NCI-H446 (cell line): ENCODE measurements around the gene TLK1.

Experiments used
- DNase-seq, 2 experiments: peaks; one replicate each; lab custom pipeline; 2025; lab: John Stamatoyannopoulos, UW

Gene TLK1

DNA sequence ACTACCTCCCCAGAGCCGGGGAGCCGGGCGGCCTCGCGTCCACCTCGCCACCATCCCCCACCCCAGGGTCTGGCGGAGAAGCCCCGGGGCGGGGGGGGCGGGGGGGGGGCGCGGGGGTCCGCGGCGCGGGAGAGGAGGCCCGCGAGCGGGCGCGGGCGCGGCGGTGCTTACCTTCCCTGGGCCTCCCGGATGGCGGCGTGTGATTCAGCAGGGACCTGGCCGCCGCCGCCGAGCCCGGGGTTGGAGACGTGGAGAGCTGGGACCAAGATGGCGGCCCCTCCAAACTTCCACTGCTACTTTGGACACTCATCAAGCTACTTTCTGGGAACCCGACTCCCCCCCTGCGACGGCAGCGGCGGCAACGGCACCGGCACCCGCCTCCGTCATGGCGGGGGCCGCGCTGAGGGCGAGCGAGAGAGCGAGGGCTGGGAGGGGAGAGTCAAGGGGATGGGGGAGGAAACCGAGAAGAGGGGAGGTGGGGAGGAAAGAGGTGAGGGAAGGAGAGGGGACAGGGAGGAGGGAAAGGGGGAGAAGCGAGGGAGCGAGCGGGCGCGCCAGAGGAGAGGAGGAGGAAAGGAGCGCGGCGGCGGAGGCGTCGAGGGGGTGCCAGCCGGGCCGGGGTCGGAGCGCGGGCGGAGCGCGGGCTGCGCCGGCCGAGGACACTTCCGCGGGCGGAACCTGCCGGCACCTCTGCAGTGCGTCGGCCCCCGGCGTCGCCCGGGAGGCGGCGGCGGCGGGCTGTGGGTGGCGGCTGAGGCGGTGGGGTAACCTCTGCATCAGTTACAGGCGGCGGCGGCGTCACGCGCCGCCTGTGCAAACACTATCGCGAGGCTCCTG, at the start of gene TLK1:
TLK1 (minus strand) TSS at position 775 of the 837 bp plus-strand sequence; CDS start at position 310, 465 bp downstream.
- DNase-seq, result peak; percentile 49 to 76

DNA sequence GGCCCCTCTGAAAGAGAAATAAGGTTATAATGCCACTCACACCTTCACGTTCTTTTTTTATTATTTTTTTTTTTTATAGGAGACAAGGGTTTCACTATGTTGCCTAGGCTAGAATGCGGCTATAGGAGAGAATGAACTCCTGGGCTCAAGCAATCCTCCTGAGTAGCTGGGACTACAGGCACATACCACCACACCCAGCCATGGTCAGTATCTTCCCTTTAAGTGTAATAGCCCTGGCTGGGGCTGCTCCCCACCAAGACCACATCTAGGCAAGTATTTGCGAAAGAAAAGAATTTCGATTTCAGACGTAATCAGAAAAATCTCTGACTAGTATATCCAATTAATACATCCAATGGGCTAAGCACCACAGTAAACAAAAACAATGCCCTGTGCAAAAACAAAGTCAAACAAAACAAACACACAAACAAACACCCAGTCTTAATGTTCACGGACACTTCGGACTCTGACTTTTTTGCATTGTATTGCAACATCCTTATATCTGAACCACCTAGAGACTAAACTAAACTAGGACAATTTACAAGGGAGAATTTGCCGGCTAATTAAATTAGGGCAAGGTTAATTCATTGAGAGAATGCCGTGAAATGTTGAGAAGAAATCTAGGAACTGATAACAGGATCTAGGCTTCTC, 49.6 kb upstream of the TLK1 start:
- no peak for DNase-seq

DNA sequence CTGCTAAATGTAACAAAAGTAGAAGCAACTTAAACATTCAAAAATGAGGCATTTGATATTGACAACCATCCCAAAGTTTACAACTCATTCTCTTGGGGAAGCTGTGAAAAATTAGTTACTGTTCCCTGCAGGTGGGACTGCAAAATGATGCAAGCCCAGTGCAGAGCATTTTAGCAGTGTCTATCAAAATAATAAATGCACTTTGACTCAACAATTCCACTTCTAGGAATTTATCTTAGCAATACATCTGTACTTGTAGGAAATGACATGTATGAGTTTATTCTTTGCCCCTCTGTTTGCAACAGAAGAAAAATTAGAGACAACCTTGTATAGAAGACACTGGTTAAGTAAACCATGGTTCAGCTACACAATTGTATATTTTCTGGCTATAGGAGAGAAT, 48.0 kb upstream of the TLK1 start:
- no peak for DNase-seq

DNA sequence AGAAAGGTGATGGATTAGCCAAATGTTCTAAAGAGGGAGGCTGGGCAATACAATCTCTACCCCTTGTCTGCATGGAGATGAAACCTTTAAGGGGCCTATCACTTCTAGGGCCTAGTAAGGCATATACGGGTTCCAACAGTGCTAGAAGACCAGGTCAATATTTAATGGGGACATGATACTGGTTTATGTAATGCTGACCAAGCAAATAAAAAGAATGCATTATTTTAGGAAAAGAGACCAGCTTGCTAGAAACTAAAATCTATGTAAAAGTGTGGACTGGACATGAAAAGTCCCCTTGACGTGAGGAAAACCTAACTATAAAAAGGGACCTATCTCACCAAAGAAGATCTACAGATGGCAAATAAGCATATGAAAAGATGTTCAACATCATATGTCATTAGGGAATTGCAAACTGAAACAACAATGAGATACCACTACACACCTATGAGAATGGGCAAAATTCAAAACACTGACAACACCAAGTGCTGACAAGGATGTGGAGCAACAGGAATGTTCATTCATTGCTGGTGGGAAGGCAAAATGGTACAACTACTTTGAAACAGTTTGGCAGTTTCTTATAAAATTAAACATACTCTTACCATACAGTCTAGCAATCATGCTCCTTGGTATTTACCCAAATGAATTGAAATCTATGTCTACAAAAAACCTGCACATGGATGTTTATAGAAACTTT, 45.9 kb upstream of the TLK1 start:
- DNase-seq, result no peak

DNA sequence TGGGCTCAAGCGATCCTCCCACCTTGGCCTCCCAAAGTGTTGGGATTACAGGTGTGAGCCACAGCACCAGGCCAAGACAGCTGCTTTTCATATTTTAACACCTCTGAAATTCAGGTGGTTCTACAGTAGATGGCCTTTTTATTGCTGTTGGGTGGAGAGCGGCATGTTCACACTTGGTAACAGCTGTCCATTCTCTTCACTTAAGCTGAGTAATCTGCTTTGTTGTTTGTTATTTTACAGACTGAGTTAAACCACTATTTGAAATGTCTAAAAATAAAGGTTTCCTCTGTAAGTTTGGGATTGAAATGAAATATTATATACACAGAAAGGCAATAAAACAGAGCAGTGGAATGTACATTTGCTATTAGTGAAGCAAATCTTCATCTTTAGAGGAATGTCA, 44.9 kb upstream of the TLK1 start:
- no peak for DNase-seq

DNA sequence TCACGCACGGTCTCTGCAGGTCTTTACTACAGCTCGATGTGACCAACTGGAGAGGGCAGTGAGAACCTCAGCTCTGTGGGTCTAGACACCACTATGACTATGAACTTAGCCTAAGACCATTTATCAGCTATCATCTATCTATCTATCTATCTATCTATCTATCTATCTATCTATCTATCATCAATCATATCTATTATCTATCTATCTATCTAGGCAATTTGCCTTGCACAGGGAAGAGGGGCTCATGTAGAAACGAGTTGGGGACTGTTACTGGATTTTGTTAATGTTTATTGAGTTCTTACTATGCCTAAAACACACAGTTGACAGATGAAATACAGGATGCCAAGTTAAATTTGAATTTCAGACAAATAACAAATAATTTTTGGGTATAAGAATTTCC, 41.1 kb upstream of the TLK1 start:
- DNase-seq, result no peak

DNA sequence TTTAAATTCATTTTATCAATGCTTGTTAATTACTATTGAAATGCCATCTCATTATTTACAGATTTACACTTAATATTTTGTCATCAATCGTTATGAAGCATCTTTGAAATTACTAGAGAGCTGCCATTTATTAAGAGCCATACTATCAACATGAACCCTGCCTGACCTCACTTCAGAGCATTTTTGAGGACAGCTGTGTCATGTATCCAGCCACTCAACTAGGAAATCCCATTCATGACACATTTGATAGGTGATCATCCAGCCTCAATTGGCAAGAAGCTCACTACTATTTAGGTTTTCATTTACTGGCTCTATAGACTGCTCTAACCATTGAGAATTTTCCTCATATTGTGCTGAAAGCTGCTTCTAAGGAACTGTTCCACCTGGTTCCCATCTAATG, 40.6 kb upstream of the TLK1 start:
- DNase-seq, result no peak

DNA sequence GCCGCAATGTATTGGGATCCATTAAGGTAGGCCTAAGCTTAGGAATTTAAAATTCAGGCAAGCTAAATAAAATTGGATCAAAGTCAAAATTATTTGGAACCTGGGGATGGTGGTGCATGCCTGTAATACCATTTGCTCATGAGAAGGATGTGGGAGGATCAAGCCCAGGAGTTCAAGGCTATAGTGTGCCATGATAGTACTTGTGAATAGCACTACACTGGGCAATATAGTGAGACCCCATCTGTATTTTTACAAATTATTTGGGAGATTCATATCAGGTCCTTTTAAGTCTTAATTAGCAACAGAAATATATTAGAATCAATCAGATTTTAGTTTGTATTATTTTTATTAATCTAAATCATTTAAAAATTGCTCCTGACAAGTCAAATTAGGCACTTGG, 39.8 kb upstream of the TLK1 start:
- no peak for DNase-seq

DNA sequence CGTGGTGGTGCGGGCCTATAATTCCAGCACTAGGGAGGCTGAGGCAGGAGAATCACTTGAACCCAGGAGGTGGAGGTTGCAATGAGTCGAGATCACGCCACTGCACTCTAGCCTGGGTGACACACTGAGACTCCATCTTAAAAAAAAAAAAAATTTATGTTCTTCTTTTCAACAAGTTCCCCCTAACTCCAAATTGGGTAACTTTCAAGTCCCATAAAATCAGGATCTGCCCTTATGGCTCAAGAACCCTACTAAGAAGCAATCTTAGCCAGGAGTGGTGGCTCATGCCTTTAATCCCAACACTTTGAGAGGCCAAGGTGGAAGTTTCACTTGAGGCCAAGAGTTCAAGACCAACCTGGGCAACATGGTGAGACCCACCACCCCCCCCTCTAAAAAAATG, 30.3 kb upstream of the TLK1 start:
- DNase-seq, result no peak

DNA sequence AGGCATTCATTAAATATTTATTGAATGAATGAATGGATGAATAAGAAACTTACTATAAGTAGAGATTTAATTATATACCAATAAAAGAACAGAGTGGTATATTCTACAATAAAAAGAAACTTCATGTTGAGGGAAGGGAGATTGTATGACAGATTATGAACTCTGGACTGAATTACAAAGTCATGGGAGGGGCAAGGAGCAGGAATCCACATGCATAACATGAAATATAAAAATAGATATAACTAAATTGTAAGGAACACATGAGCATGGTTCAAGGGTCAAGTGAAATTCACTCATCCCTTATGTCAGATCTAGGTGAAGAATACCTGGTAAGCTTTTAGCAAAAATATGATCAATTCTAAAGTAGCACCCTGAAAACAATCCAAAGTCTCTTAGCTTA, 27.1 kb upstream of the TLK1 start:
- no peak for DNase-seq

DNA sequence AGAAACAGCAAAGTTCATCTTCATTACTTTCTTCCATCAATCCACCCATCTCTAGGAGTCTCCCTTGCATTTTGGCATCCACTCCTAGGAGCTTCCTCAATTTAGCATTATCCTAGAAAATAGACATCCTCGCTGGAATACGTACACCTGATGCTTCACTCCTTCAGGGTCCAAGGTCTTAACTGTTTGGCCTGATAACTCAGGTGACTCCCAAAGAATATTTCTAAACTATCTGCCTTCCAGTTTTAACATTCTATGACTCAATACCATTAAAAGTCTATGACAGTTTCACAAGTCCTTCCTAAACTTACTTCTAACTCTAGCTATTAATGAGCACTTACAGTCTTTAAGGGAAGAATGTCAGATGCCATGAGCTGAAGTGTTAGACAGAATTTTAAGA, 26.5 kb upstream of the TLK1 start:
- no peak for DNase-seq

DNA sequence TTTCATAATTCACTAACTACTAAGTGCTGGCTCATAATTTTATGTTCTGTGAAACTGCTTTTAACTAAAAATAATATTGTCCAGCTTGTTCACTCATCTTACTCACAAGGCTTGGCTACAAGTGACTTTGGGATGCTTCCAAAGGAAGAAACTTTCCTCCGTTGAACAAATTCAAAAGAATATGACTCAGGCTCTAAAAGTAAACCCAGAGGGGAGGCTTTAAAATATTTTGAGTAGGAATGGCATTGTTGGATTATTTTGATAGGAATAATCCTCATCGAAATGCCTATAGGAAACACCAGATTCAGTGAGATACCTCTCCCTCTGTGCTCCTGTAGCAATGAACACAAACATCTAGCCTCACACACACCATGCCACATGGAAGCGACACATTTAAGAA, 25.2 kb upstream of the TLK1 start:
- DNase-seq, result peak in 1 of 2 experiments; percentile 50

DNA sequence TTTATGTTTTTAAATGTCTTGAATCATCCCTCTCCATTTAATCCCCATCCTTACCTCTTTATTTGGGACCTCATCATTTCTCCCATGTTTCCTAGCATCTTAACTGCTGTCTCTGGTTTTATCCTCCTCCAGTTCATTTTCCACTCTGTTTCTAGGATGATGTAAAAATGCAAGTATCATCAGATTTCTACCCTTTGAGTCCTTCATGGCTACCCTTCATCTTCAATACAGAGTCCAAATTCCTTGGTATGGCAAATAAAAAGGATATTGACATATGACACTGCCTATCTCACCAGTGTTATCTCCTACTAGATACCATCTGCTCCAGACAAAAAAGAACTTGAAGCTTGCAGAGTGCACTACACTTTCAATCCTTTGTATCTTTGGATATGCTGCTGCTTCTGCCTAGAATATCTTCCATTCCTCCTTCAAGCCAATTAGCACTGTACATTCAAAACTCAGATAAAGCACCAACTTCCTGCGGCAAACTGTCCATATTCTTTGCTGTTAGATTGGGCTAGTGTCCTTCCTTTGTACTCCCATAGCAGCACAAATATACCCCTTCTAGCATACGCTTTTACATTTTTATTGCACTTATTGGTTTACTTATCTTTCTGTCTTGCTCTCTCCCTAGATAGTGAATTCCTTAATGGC, 24.6 kb upstream of the TLK1 start:
- DNase-seq, result no peak

DNA sequence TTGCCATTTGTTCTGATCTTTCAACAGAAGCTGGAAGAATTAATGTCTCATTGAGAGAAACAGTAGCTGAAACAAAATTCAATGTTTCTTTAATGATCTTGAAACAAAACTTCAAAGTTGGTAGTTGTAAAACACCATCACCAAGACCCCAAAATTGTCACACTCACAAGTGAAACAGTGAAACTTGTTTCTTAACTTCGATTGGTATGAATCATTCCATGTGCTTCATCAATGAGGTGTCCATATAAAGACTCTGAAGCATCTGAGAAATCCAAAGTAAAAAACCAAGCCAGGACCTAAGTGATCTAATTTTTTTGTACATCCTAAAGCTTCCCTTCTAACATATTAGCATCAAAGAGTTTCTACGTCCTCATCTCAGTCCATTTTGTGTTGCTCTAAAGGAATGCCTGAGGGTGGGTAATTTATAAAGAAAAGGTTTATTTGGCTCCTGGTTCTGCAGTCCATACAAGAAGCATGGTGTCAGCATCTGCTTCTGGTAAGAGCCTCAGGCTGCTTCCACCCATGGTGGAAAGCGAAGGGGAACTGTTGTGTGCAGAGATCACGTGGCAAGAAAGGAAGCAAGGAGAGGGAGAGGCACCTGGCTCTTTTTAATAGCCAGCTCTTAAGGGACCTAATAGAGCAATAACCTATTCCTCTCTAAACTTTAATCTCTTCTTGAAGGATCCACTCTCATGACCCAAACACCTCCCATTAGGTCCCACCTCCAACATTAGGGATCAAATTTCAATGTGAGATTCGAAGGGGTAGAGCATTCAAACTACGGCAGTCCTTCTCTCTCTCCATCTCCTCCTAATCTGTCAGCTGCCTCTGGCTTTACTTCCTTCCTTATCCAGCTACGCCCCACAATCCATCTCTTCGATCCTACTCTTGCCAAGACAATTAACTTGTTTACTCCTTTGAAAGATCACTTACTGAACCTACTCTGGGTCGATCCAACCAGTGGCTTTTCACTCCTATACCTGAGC, 20.7 kb upstream of the TLK1 start:
- DNase-seq, result no peak

DNA sequence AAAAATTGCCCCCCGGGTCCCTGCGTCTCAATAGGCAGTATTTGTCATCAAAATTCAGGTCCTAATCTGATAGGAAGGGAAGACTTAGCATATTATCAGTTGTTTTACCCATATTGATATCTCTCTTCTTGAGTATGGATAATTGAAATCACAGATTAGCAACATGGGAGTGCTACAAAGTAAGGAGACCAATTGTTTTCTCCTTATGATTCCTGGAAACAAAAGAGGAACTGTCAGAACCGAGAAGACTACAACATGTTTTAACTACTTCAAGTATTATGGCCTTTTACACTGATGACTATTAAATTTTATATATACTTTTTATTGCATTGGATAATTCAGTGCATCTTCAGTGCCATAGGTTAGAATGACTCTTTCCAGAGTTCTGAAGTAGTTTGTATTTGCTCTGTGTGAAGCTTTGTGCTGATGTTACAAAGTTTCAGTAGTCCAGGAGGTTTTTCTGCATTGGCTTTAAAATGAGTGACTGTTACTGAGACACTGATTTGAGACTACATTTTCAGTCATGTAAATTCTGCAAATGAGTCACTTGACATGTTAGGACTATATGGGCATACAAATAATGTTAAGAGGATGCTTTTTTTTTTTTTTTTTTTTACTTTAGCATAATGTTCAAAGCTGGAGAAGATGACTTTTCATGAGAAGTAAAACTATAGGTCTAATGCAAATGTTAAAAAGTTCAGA, 19.7 kb upstream of the TLK1 start:
- no peak for DNase-seq

DNA sequence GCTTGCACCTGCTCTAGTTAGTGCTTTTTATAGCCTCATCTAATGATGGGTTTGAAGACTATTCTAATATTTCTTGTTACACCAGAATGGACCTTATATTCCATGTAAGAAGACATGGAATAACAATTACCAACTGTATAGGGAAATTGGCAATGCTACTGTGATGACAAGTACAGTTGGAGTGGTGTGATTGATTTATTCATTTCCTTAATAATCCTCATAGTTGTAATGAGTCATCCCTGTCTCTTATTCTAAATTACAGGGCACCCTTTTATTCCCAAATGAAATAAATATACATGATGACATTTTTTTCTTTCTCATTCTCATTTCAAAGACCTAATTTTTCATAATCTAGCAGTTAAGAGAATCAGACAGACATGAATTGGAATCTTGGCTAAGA, 18.3 kb upstream of the TLK1 start:
- DNase-seq, result no peak

DNA sequence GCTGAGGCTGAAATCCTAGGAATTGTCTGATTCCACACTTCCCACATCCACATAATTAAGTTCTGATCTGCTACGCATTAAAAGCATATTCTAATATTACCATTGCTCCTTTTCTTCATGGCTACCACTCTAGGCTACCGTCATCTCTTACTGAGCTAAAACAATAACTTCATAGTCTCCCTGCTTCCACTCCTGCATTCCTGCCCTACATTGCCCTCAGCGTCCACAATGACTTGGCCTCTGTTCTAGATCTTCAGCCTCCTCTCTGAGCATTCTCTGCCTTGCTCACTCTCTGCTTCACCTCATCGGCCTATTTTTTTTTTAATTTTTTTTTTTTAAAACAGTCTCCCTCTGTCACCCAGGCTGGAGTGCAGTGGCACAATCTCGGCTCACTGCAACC, 15.8 kb upstream of the TLK1 start:
- DNase-seq, result no peak

DNA sequence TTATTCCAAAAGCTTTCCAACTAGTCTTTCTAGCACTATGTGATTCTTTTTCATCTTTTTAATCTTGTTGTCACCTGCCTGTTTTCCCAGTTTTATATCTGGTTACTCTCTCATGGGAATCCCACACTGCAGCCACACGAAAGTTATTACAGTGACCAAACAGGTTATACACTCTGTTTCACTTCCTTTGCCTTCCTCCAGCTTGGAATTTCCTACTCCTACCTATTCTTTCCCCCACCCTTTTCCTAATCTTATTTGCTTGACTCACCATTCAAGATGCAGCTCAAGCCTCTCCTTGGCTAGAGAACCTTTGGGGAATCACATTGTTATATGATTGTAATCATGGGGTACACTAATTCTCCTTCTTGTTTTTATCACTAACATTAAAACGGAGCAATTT, 13.4 kb upstream of the TLK1 start:
- DNase-seq, result no peak

DNA sequence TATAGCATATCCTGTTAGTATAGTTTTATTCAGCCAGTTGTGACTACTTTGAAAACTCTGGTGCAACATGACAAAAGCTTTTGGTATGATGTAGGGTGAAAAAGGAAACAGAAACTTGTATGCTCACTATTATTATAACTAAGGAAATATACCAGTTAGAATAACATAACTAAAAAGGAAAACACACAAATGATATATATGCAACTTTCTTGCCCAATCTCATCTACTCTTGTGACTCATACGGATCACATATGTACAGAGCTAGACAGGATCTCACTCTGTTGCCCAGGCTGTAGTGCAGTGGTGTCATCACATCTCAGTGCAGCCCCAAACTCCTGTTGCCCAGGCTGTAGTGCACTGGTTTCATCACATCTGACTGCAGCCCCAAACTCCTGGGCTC, 12.4 kb upstream of the TLK1 start:
- no peak for DNase-seq

DNA sequence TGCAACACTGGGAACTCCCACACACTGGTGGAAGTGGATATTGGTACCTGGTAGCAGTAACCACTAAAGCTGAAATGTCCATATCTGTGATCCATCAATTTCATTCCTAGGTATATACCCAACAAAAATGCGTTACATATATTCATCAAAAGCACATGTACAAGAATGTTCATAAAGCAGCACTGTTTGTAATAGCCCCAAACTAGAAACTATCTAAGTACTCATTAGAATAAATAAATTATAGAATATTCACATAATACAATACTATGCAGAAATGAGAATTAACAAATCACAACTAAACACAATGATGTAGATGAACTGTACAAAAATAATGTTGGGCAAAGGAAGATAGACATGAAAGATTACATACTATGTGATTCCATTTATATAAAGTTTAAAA, 11.1 kb upstream of the TLK1 start:
- DNase-seq, result no peak

DNA sequence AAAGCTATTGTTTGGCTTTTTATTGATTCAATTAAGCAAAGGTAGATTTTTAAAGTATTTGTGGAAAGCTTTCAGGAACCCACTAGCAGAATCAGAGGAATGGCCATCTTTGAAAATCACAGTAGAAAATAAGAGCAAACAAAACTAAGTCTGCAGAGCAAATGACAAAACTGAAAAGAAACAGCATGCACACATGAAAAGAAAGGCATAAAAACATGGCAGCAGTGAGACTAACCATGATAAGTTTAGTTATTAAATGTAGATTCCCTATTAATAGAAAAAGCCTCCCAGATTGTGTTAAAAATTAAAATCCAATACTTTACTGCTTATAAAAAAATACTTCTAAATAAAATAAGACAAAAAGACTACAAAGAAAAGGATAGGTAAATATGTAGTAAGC, 9.1 kb upstream of the TLK1 start:
- DNase-seq, result no peak
